ENCODE results near the gene LPO.
A peak's percentile ranks its signal among the peaks of the same experiment; 100 is the strongest.

Gene LPO

GRCh38 chr17:58317421-58318064 is 79.2 kb downstream of the LPO start:
- peak; percentile 78 for DNase-seq (ENCODE audit: low spot score)

- DNase-seq (ENCODE audit: low spot score), result no peak
Observed at GRCh38 chr17:58318065-58318481, 79.7 kb downstream of the LPO start.
